Fibroblast of peridontal ligament (primary cell): ENCODE measurements around the gene MRGPRE.
A peak's percentile ranks its signal among the peaks of the same experiment; 100 is the strongest.

Experiments
- DNase-seq: peaks from one replicate; pipeline ENCODE4 v3.0.0-alpha.2; 2010; ENCODE audit errors: extremely low read depth

MRGPRE gene

DNA sequence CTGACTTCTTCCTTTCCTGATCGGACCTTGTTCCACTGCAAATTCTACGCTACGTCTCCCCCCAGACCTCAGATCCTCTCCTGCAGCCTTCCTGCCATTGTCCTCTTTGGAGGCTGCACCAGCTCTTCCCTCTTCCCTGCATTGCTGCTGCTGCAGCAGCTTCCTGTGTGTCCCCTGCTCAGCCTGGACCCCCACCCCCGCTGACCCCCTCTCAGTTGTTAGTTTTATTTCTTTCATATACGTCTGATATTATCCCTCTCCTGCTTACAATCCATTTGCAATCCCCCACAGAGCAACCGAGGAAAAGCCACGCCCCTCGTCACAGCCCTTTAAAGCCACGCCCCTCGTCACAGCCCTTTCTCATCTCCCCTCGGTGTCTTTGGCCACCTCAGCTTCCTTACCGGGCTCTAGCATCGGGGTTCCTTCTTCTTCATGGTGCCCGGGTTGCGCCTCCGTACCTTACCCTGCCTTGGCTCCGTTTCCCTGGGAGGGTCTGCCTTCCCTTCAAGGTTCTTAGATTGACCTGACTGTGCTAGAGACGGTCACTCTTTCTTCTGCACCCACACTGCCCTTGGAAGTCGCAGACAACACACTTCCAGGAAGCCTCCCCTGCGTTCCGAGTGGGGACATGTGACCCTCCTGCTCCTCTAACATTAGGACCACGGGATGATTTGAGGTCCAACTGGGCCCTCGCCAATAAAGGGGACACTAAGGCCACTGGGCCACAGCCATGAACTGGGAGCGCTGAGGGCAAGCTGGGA is 18.4 kb downstream of the MRGPRE start:
- DNase-seq, result no peak

DNA sequence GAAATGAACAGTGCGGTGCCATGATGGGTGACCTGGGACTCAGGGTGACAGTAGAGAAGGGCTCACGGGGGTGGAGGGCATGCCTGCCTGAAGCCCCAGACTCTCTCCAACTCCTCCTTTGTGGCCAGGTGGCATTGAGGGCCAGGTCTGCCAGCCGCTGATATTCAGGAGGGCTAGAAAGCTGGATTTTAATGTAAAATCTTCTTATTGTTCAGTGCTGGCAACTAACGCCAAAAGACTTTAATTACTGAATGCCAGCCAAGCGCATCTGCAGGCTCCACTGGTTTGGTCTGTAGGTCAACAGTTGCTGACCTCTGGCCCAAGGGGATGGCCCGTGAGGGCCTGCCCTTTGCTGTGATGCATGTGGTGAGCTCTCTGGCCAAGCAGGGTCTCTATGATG is 23.9 kb downstream of the MRGPRE start:
- DNase-seq, result no peak

DNA sequence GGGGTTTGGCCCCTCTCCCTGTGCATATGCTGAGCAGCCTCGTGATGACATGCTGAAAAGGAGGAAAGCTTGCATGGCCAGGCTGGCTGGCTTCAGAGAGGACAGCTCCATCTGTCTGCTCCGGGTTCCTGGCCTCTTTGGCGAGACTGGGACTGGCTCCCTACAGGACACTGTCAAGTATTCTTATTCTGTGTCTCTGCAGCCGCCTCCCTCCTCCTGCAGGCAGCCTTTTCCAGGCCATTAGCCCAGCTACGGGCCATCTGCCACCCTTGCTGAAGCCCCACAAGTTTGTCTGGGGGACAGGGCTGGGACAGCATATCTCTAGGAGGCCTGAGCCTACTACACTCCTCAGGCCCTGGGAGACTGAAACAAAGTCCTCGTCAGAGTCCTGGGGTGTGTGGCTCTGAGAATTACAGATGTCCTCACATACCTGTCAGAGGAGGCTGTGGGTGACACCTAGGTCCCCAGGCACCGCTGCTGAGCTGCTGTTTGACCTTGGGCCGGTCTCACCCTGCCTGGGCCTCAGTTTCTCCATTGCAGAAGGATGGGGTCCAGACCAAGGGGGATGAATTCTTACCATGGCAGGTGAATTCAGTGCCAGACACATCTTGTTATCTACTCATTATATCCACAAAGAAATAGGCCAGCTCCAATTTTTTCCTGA is 24.6 kb downstream of the MRGPRE start:
- DNase-seq, result no peak

DNA sequence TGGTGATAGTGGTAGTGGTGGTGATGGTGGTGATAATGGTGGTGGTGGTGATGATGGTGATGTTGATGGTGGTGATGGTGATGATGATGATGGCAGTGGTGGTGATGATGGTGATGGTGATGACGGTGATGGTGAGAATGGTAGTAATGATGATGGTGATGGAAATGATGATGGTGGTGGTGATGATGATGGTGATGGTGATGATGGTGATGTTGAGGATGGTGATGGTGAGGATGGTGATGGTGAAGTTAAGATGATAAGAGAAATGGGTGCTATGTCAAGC is 25.4 kb downstream of the MRGPRE start:
- DNase-seq, result no peak

DNA sequence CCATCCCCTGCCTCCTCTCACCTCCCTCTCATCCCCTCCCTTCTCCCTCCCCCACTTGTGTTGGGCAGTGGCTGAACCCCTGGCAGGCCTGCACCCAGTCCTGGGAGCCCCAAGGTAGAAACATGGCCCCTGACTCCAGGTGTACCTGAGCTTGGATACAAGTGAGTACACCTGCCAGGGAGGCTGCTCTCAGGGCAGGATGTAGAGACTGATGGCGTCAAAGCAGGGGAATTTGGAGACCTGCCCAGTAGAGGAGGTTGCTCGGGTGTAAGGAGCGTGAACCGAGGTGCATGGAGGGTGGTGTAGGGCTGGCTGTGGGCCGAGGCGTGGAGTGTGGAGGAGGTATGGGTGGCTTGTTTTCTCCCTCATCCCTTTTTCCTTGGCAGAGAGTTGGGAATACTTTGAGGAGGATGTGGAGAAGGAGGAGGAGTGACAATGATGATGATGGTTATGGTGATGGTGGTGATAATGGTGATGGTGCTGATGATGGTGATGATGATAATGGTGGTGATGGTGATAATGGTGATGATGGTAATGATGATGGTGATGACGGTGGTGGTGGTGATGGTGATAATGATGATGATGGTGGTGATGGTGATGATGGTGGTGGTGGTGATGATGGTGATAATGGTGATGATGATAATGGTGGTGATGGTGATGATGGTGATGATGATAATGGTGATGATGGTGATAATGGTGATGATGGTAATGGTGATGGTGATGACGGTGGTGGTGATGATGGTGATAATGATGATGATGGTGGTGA is 25.9 kb downstream of the MRGPRE start:
- no peak for DNase-seq

DNA sequence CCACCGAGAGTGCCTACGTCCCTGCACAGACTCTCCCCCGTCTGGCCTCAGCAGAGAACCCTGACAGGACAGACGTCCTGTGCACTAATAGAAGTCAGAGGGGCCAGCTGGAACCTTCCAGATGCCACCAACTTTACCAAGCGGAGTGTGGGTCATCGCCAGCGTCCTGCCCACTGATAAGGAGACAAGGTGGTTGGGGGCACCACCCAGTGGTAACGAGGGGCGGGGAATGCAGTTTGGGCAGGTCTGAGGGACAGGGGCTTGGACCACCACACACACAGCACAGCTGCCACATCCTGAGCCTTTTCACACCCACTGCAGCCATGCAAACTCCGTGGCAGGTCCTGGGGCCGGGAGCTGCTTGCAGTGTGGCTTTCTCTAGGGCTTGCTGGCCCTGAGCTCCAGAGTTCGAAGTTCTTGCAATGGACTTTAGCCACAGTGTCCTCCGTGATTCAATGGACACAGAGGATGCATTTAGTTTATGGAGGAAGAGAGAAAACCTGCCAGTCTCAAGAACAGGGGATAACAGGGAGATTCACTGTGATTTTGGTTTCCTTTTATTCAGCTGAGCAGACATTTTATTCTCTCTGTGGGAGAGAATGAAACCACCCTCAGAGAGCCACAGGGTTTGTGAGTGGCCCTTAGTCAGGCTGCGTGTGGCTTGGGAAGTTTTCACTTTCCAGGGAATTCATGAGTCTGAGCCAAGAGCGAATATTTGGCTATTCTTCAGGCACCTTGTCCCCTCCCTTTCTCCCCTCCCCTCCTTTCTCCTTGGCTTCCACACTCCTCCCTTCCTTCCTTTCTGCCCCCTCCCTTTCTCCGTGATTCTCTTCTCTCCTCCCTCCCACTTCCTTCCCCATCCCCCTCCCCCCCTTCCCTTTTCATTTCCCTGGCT is 26.7 kb downstream of the MRGPRE start:
- peak; percentile 6 for DNase-seq

DNA sequence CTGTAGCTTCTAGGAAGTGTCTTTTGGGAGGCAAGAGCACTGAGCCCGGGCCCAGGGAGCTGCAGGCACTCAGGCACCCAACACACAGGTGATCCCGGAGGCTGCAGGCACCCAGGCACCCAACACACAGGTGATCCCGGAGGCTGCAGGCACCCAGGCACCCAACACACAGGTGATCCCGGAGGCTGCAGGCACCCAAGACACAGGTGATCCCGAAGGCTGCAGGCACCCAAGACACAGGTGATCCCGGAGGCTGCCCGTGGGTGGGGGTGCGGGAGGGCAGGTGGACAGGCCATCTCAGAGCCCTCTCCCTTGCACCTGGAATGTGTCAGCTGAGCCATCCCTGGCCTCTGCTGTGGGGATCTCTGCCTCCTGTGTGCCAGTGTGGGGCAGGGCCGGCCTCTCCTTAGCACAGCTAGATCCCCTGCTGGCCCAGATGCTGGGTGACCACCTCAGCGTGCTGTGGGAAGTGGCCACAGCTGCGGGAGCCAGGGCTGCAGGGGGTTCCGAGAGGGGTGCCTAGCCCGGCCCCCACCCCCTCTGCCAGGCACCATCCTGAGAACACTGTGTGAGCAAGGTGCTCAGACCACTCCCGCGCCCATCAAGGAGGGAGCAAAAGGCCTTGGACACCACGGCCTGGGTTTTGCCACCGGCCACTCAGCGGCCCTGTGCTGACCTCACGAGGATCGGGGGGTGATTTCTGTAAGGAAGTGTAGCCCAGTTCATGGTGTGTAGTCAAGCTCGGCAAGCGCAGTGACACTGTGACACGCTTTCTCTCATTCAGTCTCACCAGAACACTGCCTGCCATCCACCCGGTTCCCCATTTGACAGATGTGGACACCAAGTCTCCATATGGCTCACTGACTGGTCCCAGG is 27.8 kb downstream of the MRGPRE start:
- DNase-seq, result no peak

DNA sequence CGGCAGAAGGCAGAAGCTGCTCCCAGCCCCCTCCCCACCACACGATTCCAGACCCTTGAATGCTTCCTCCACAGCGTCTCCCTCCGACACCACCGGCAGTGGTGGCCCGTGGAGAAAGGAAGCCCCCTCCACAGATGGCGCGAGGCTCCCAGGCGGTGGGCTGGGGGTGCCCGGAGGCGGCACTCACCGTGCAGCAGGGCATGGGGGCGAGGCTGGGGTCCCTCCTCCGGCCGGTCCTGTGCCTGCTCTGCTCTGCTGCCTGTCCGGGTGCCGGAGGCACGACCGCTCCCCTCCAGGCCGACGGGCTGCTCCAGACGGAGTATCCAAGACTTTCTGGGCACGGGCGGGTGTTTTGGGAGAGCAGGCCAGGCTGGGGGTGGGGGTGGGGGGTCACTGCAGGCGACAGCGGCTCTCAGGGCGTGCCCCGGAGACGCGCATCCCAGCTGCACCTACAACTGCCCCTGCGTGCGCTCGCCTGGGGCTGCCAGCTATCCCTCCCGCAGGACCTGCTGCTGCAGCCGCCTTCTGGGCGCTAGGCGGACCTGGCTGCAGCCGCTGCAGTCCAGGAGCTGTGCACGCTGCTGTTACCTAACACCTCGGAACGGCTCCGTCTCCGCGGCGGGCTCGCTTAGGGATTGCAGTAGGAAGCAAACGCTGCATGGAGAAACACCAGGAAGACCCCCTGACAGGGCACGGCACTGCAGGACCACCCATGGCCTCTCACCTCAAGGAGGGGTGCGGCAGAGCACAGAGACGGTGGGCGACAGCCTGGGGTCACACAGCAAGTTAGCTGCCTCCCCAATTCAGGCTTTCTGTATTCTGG is 28.8 kb downstream of the MRGPRE start:
- no peak for DNase-seq

DNA sequence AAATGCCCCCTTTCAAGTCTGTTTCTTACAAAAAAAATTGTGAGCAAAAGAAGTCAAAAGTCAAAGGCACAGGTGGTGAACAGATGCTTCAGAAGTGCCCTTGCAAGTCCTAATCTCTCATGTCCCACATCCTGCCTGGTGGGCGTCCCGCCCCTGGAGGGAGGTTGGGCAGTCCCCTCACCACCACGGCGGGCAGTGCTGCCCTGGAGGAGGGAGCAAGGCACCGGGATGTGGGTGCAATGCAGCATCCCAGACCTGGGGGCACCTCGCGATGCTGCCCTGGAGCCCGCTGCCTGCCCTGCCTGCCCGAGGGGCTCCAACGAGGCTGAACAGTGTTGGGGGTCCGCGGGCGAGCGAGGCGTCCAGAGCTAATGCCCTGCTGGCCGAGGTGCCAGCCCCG is 29.5 kb downstream of the MRGPRE start:
- DNase-seq, result no peak

DNA sequence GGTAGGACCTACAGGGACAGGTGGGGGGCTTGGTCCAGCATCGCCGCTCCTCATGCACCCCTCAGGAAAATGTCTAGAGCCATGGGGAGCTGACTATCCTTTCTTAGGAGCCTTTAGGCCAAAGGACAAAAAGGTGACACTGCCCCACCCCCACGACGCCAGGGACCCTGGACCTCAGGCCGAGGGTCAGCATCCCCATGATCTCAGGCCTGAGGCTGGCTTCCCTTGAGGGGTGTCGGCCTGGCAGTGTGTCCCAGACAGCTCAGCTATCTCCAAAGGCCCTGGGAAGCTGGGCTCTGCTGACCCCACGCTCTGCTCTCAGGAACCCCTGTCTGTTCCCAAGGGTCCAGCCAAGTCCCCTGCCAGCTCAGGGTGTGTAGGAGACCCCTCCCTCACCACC is 29.9 kb downstream of the MRGPRE start:
- no peak for DNase-seq

DNA sequence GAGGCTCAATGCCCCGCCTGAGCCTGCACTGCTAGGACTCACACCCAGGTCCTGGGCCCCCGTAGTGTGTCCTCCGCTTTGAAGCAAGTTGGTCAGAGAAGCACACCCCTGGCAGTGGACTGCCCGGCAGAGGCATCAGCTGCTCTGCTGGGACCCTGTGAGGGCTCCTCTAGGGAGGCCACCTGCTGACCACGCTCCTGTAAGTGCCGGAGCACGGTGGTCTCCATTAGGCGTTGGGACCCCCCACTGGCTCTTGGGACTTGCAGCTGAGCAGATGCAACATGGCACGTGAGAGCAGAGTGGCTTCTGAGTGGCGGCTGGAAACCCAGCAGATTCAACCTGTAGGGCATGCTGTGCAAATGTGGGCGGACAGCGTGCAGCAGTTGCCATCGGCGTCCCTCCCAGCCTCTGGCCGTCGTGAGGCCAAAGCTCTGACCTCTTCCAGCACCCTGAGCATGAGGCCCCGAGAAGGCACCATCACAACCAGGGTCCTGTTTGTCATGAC is 30.5 kb downstream of the MRGPRE start:
- no peak for DNase-seq

DNA sequence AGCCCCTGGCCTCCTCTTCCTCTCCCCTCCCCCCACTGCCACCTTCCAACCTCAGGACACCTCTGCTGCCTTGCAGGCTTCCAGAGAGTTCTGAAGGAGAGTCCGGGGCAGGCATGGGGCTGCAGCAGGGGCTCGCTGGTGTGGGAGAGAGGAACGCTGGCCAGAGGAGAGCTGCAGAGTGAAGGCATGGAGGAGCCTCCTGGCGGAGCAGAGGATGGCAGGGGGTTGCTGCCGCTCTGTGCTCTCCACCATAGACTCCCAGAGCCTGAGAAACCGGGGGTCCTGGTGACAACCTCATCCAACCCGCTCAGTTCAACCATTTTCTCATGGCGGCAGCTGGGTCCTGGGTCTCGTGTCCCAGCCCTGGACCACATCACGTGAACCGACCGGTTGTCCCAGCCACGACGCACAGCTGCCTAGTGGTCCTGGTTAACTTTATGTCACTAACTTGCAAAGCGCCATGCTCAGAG is 31.1 kb downstream of the MRGPRE start:
- no peak for DNase-seq

DNA sequence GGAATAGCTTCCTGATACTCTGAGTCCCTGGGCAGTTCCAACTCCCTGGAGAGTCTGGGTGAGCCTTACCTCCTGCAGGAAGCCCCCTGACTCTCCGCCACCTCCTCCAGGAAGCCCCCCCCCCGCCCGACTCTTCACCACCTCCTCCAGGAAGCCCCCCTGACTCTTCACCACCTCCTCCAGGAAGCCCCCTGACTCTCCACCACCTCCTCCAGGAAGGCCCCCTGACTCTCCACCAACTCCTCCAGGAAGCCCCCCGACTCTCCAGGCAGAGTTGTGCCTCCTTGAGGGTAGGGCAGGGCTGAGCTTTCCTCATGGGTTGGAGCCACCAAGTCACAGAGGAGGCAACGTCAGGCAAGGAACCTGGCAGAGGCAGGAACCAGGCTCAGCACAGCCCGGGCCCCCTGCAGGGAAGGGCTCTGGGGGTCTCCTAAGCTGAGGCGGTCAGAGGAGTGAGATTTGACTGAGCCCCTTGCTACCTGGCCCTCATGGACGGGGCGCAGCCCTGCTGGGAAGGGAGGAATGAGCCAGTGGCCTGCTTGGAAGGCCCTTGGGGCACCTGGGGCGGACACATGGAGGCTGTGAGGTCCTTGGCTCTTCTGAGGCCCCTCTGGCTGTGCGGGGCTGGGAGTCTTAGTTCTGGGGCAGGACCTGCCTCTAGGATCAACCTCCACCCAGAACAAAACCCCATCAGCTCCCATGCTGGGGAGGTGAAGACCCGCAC is 31.7 kb downstream of the MRGPRE start:
- no peak for DNase-seq

DNA sequence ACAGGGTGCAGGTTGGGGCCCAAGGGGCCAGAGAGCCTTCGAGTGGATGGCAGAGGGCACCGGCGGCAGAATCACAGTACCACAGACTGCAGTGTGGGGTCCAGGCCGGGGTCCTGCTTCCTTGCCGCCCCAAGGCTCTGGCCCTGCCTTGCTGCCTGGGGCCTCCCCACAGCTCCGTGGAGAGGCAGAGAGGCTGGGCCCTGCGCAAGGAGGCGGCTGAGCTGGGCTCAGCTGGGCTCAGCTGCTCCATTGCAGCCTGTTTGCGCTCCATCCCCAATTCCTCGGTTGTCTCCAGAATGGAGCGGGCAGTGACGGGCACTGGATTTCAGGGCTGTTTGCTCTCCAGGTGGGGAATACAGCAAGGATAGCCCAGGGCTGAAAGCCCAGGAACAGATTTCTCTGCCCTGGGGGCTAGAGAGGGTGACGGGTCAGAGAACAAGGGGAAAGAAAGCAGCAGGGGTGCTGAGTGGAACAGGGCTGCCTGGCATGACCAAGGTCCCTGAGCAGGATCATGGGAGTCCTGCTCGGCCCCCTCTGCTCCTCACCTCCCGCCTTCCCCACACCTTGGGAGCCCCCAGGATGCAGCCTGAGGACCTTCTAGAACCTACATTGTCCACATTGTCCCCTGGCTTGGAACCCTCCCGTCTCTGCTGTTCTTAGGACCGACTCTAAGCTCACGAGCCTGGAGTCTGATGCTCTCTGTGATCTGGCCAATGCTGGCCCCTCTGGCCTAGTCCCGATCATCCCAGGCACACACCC is 32.5 kb downstream of the MRGPRE start:
- DNase-seq, result no peak

DNA sequence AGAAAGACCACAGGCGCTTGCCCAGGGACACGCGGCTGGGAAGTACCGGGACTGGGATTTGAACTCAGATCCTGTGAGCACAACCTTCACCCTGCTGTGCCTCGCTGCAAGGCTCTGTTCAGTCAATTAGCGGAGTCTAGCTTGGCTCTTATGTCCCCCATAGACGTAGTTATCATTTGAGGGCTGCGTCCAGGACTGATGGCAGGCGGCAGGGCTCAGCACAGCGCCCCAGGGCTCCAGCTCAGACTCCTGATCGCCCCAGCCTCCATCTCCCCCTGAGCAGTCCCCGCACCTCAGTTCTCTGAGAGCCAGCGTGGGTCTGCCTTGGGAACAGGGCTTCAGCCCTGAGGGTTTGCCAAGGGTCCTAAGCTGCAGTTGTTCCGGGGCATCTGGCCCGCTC is 33.4 kb downstream of the MRGPRE start:
- no peak for DNase-seq

DNA sequence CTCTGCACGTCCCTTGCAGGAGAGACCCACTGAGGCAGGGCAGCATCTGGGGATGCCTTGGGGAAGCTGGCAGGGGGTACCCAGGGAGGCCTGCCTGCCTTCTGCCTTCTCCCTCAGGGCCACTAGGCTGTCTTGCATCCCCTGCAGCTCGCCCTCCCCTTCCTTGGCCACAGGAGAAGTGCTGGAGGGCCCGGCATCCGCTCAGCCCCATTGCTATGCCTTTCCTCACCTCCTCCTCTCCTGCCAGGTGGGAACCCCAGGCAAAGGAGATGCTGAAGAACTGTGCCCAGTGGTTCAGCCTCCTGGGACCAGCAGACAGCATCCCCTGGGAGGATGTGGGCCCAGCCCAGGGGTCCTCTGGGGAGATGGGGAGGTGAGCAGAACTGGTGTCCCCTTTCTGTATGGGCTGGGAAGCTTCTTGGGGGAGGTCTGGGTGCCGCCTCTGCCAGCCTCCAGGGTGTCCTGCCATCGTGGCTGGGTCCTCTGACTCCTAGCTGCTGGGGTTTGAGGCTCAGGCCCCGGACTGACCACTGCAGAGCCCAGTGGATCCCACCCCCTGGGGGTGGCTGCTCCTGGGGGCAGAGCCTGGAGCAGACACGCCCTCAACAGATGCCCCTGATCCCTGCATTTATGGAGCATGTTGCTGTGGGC is 34.2 kb downstream of the MRGPRE start:
- no peak for DNase-seq

DNA sequence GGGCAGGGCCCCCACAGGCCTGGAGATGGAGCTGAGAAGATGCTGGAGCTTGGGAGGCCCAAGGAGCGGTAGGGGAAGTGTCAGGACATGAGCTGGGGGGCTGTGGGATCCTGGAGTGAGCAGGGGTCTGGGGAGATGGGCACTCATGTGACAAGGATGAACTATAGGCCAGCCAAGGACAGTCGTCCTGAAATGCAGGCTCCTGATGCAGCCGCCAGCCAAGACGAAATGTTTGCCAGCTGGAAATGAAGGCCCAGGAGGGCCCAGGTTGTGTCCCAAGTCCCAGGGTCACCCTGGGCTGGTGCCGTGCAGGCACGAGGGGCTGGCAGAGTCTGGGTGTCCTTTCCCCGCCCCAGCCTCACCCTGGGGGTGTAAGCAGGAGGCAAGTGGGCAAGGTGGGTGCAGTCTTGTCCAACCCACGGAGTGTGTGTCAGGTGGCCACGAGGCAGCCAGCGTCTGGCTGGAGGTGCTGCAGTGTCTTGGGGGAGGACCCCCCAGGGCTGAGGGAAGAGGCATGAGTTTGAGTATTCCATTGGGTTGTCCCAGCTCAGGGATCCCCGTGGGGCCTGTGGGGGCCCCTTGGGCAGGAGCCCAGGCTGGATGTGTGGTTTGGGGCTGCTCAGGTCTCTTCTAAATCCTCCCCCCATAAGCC is 35.0 kb downstream of the MRGPRE start:
- DNase-seq, result no peak
